Measurements from ENCODE around the gene ARHGEF1.
A peak's percentile ranks its signal among the peaks of the same experiment; 100 is the strongest.

Gene ARHGEF1

GRCh38 chr19:41920882-41921576, 38.0 kb downstream of the ARHGEF1 start:
- H3K9ac ChIP-seq (ENCODE audit: low read depth, low read length): no peak overlapping the region
- H3K9me3 ChIP-seq (ENCODE audit: control insufficient read depth, insufficient read depth, low read length): no peaks in the 10 kb centered on the region
- H3K36me3 ChIP-seq (ENCODE audit: insufficient read depth, low read length): no peaks in the 10 kb centered on the region
- no peaks in the 10 kb centered on the region for H3K4me1 ChIP-seq (ENCODE audit: insufficient read depth, low read length)

GRCh38 chr19:41921577-41922576, 38.9 kb downstream of the ARHGEF1 start:
- Histone ChIP-seq H3K4me1 (ENCODE audit: insufficient read depth, low read length) (no peaks in the 10 kb centered on the region), H3K9me3 (ENCODE audit: control insufficient read depth, insufficient read depth, low read length) (no peaks in the 10 kb centered on the region), H3K9ac (ENCODE audit: low read depth, low read length) (no peak overlapping the region), H3K36me3 (ENCODE audit: insufficient read depth, low read length) (no peaks in the 10 kb centered on the region)

- Histone ChIP-seq H3K9me3 (ENCODE audit: control insufficient read depth, insufficient read depth, low read length) (no peaks in the 10 kb centered on the region), H3K36me3 (ENCODE audit: insufficient read depth, low read length) (no peaks in the 10 kb centered on the region), H3K9ac (ENCODE audit: low read depth, low read length) (no peak overlapping the region), H3K4me1 (ENCODE audit: insufficient read depth, low read length) (no peaks in the 10 kb centered on the region)
These were observed 39.6 kb downstream of the ARHGEF1 start for GRCh38 chr19:41922585-41922984.

GRCh38 chr19:41923045-41923788, 40.2 kb downstream of the ARHGEF1 start:
- Histone ChIP-seq H3K36me3 (ENCODE audit: insufficient read depth, low read length) (no peaks in the 10 kb centered on the region), H3K4me1 (ENCODE audit: insufficient read depth, low read length) (no peaks in the 10 kb centered on the region), H3K9me3 (ENCODE audit: control insufficient read depth, insufficient read depth, low read length) (no peaks in the 10 kb centered on the region), H3K9ac (ENCODE audit: low read depth, low read length) (no peak overlapping the region)

GRCh38 chr19:41924151-41925145, 41.5 kb downstream of the ARHGEF1 start:
- no peaks in the 10 kb centered on the region for H3K36me3 ChIP-seq (ENCODE audit: insufficient read depth, low read length)
- no peaks in the 10 kb centered on the region for H3K4me1 ChIP-seq (ENCODE audit: insufficient read depth, low read length)
- H3K9me3 ChIP-seq (ENCODE audit: control insufficient read depth, insufficient read depth, low read length): no peaks in the 10 kb centered on the region
- no peak overlapping the region for H3K9ac ChIP-seq (ENCODE audit: low read depth, low read length)

- no peaks in the 10 kb centered on the region for H3K4me1 ChIP-seq (ENCODE audit: insufficient read depth, low read length)
- no peaks in the 10 kb centered on the region for H3K36me3 ChIP-seq (ENCODE audit: insufficient read depth, low read length)
- no peak overlapping the region for H3K9ac ChIP-seq (ENCODE audit: low read depth, low read length)
These were observed 42.4 kb downstream of the ARHGEF1 start for GRCh38 chr19:41925208-41926003.

GRCh38 chr19:41926028-41926762, 43.2 kb downstream of the ARHGEF1 start:
- H3K4me1 ChIP-seq (ENCODE audit: insufficient read depth, low read length): no peaks in the 10 kb centered on the region
- no peak overlapping the region for H3K9ac ChIP-seq (ENCODE audit: low read depth, low read length)
- H3K36me3 ChIP-seq (ENCODE audit: insufficient read depth, low read length): no peaks in the 10 kb centered on the region
- H3K9me3 ChIP-seq (ENCODE audit: control insufficient read depth, insufficient read depth, low read length): no peaks in the 10 kb centered on the region

More at GRCh38 chr19:41925208-41926003, 42.4 kb downstream of the ARHGEF1 start:
- no peaks in the 10 kb centered on the region for H3K9me3 ChIP-seq (ENCODE audit: control insufficient read depth, insufficient read depth, low read length)

- Histone ChIP-seq H3K4me1 (ENCODE audit: insufficient read depth, low read length) (peaks cover 5% of the 10 kb centered on the region), H3K36me3 (ENCODE audit: insufficient read depth, low read length) (no peaks in the 10 kb centered on the region), H3K9ac (ENCODE audit: low read depth, low read length) (no peak overlapping the region), H3K9me3 (ENCODE audit: control insufficient read depth, insufficient read depth, low read length) (no peaks in the 10 kb centered on the region)
These were observed 43.9 kb downstream of the ARHGEF1 start for GRCh38 chr19:41926763-41927496.

- Histone ChIP-seq H3K4me1 (ENCODE audit: insufficient read depth, low read length) (peaks cover 6% of the 10 kb centered on the region), H3K9me3 (ENCODE audit: control insufficient read depth, insufficient read depth, low read length) (no peaks in the 10 kb centered on the region), H3K9ac (ENCODE audit: low read depth, low read length) (peak overlapping the region; percentile 38; the same call in 1 of the 2 replicates), H3K36me3 (ENCODE audit: insufficient read depth, low read length) (no peaks in the 10 kb centered on the region)
These were observed 44.7 kb downstream of the ARHGEF1 start for GRCh38 chr19:41927497-41928192.

- Histone ChIP-seq H3K36me3 (ENCODE audit: insufficient read depth, low read length) (no peaks in the 10 kb centered on the region), H3K9me3 (ENCODE audit: control insufficient read depth, insufficient read depth, low read length) (no peaks in the 10 kb centered on the region), H3K4me1 (ENCODE audit: insufficient read depth, low read length) (peaks cover 6% of the 10 kb centered on the region), H3K9ac (ENCODE audit: low read depth, low read length) (peak within 1 kb of the TSS; percentile 38; the same call in 1 of the 2 replicates)
These were observed 45.3 kb downstream of the ARHGEF1 start, which contains the start of gene ERFL for GRCh38 chr19:41928221-41928683. TSS of gene ERFL (minus strand) at chr19:41928449. CDS start at chr19:41912919, 15,530 bp downstream.

All from ES-I3 (cell line).